Endometrial microvascular endothelial cells (primary cell): Measurements from ENCODE around the gene SPATS2. TPM values are rescaled to one million over a fixed set of nuclear protein-coding genes. Genes with fewer than 3 reads are reported as not detected.

Experiments used
- total RNA-seq: library from RNA; depleted of rRNA; stranded (reverse); fragments of >200 nt; gene quantifications from one replicate; pipeline ENCODE4 v1.2.3, GENCODE V29; 2015; ENCODE audit errors: inconsistent ontology term

SPATS2 gene
- total RNA-seq, 1 donor from 2014 or later: 65.6 TPM

Other genes with a start within 250 kb of the SPATS2 start
- 4,601 TPM for gene TUBA1B, start 236.1 kb upstream of the SPATS2 start, total RNA-seq
- gene TUBA1A, start 178.4 kb upstream of the SPATS2 start, total RNA-seq: 848 TPM
- gene TUBA1C, start 102.4 kb upstream of the SPATS2 start, total RNA-seq: 2,045 TPM
- not detected for gene PRPH, start 72.3 kb upstream of the SPATS2 start, total RNA-seq
- gene TROAP, start 44.2 kb upstream of the SPATS2 start, total RNA-seq: 32.7 TPM
- gene C1QL4, start 30.3 kb upstream of the SPATS2 start, total RNA-seq: not detected
- gene DNAJC22, start 20.6 kb upstream of the SPATS2 start, total RNA-seq: 1.1 TPM
- 0.09 TPM for gene KCNH3, start 171.6 kb downstream of the SPATS2 start, total RNA-seq
- gene MCRS1, start 200.7 kb downstream of the SPATS2 start, total RNA-seq: 105 TPM
- gene FAM186B, start 238.2 kb downstream of the SPATS2 start, total RNA-seq: not detected